K562 (cell line): ENCODE results near the gene EVL. TPM values are rescaled to one million over a fixed set of nuclear protein-coding genes. Genes with fewer than 3 reads are reported as not detected.

ENCODE experiments used
- ATAC-seq: fragments of 200-7000 bp; cut with Tn5 transposase; 3 replicates; pipeline ENCODE4 v1.9.1; 2020; ENCODE audit warnings: moderate library complexity
- BruUV-seq: library from RNA; stranded (reverse); fragments of 400-500 nt; replicated peaks from 2 replicates; lab custom pipeline; 2021; lab: Mats Ljungman, UMichigan
- CTCF ChIA-PET: fragments of 300-600 bp; formaldehyde crosslinking; extraction: SDS; loops from one replicate; lab custom pipeline; 2021; ENCODE audit warnings: low intra/inter-chr PET ratio; lab: Yijun Ruan, JAX
- POLR2A ChIA-PET: fragments of 300-600, 350-650 bp; sonication (Branson Sonifier 250); formaldehyde crosslinking; extraction: SDS; loops from one replicate; lab custom pipeline; 2021; ENCODE audit warnings: antibody characterized with exemption, inconsistent platforms; lab: Yijun Ruan, JAX
- DNase-seq, 4 experiments: peaks; one replicate each; pipeline versions ENCODE4 v3.0.0 to v3.0.0-alpha.2; 2011 to 2018; ENCODE audit warnings: low spot score in 3 of 4, mixed read lengths in 3 of 4; ENCODE audit errors: extremely low read depth in 1 of 4
- FAIRE-seq: peaks from 2 replicates; lab custom pipeline; 2011; peaks lifted over from hg19 to GRCh38; lab: Jason Lieb, UNC
- H2AFZ ChIP-seq: 2 replicates; pipeline ENCODE4 v1.6.0; 2011; ENCODE audit warnings: low read depth, low read length, control low read depth, inconsistent platforms
- H3K27ac ChIP-seq: fragments of 200-600 bp; 3 replicates; pipeline ENCODE4 v1.8.0; 2011; ENCODE audit warnings: low read depth, mild to moderate bottlenecking, control low read depth, inconsistent platforms, low read length, moderate library complexity, mixed read lengths; ENCODE audit errors: extremely low read depth
- H3K27me3 ChIP-seq, 2 experiments: fragments of 300-600 bp in 1 of 2; 2 replicates in 1 of 2; 3 replicates in 1 of 2; pipeline versions ENCODE4 v1.6.0 to v1.8.0; 2011; ENCODE audit warnings: inconsistent platforms in 2 of 2, low read length in 2 of 2, mild to moderate bottlenecking in 1 of 2, mixed read lengths in 1 of 2, moderate library complexity in 1 of 2; ENCODE audit not compliant: control insufficient read depth in 2 of 2, insufficient read depth in 2 of 2
- H3K36me3 ChIP-seq: fragments of 300-600 bp; 3 replicates; pipeline ENCODE4 v1.8.0; 2011; ENCODE audit warnings: mild to moderate bottlenecking, low read length, inconsistent platforms; ENCODE audit not compliant: control insufficient read depth, insufficient read depth
- H3K4me1 ChIP-seq, 2 experiments: fragments of 200-600 bp in 1 of 2; replicated peaks in 1 of 2; 2 replicates in 1 of 2; 3 replicates in 1 of 2; pipeline versions ENCODE4 v1.5.1 to v1.8.0; 2011; ENCODE audit warnings: inconsistent platforms in 2 of 2, low read length in 2 of 2, mild to moderate bottlenecking in 1 of 2, mixed read lengths in 1 of 2, moderate library complexity in 1 of 2; ENCODE audit not compliant: control insufficient read depth in 2 of 2, insufficient read depth in 2 of 2
- H3K4me2 ChIP-seq: 2 replicates; pipeline ENCODE4 v1.6.1; 2011; ENCODE audit warnings: low read length, control low read depth, inconsistent platforms, mixed read lengths; ENCODE audit not compliant: insufficient read depth
- H3K4me3 ChIP-seq: fragments of 200-600 bp; sonication (generic), shearing (Covaris generic); 2 replicates; pipeline ENCODE4 v1.5.1; 2016; ENCODE audit warnings: control low read depth, inconsistent platforms
- H3K79me2 ChIP-seq: fragments of 200-600 bp; 3 replicates; pipeline ENCODE4 v1.8.0; 2011; ENCODE audit warnings: low read length, inconsistent platforms; ENCODE audit not compliant: control insufficient read depth, insufficient read depth
- H3K9ac ChIP-seq, 2 experiments: 2 replicates each; pipeline versions ENCODE4 v1.6.0 to v1.6.1; 2011; ENCODE audit warnings: low read depth in 2 of 2, low read length in 2 of 2, control low read depth in 1 of 2, inconsistent platforms in 1 of 2, mild to moderate bottlenecking in 1 of 2, mixed read lengths in 1 of 2; ENCODE audit not compliant: insufficient read depth in 1 of 2
- H3K9me1 ChIP-seq: one replicate; pipeline ENCODE4 v1.6.0; 2011; ENCODE audit warnings: inconsistent platforms, mild to moderate bottlenecking, low read length, moderate library complexity; ENCODE audit not compliant: control insufficient read depth, insufficient read depth
- H3K9me3 ChIP-seq: replicated peaks from 2 replicates; pipeline ENCODE4 v1.5.1; 2011; ENCODE audit warnings: low read depth, low read length, inconsistent platforms; ENCODE audit not compliant: control insufficient read depth, insufficient read depth
- H4K20me1 ChIP-seq: replicated peaks from 2 replicates; pipeline ENCODE4 v1.6.1; 2011; ENCODE audit warnings: low read length, inconsistent platforms, mixed read lengths; ENCODE audit not compliant: control insufficient read depth, insufficient read depth
- ARID2 ChIP-seq: fragments of 450-650 bp; IDR thresholded peaks from 2 replicates; pipeline ENCODE4 v1.6.1; 2017; ENCODE audit warnings: antibody characterized with exemption, mild to moderate bottlenecking
- DACH1 ChIP-seq: fragments of 450-650 bp; IDR thresholded peaks from 2 replicates; pipeline ENCODE4 v1.6.1; 2018; ENCODE audit not compliant: partially characterized antibody
- EWSR1 ChIP-seq: fragments of 450-650 bp; IDR thresholded peaks from 2 replicates; pipeline ENCODE4 v1.6.1; 2018; ENCODE audit warnings: borderline replicate concordance, mild to moderate bottlenecking, low read depth, moderate library complexity; ENCODE audit not compliant: partially characterized antibody
- GTF2F1 ChIP-seq: IDR thresholded peaks from 2 replicates; pipeline ENCODE4 v1.6.1; 2011; ENCODE audit warnings: low read depth, low read length, improper control_type of control experiment
- HLTF ChIP-seq: fragments of 450-650 bp; IDR thresholded peaks from 2 replicates; pipeline ENCODE4 v1.6.1; 2016
- KAT2B ChIP-seq: IDR thresholded peaks from one replicate; pipeline ENCODE4 v1.6.1; 2012; ENCODE audit warnings: low read depth, mild to moderate bottlenecking, control low read depth, inconsistent platforms, low read length, moderate library complexity
- MAFF ChIP-seq: IDR thresholded peaks from 2 replicates; pipeline ENCODE4 v1.6.1; 2012; ENCODE audit warnings: low read length, improper control_type of control experiment
- NFXL1 ChIP-seq: fragments of 450-650 bp; formaldehyde crosslinking; IDR thresholded peaks from 2 replicates; pipeline ENCODE4 v1.4.0; 2021; ENCODE audit warnings: mild to moderate bottlenecking
- ZKSCAN1 ChIP-seq: fragments of 150-350 bp; IDR thresholded peaks from 2 replicates; pipeline ENCODE4 v1.6.1; 2016; ENCODE audit warnings: low read depth, low read length
- ZNF174 ChIP-seq: fragments of 250-450 bp; sonication (Bioruptor Pico); IDR thresholded peaks from 2 replicates; pipeline ENCODE4 v1.4.0; 2020; ENCODE audit warnings: mild to moderate bottlenecking
- ZNF212 ChIP-seq: fragments of 450-650 bp; formaldehyde crosslinking; IDR thresholded peaks from 2 replicates; pipeline ENCODE4 v1.4.0; 2020; ENCODE audit warnings: mild to moderate bottlenecking
- ZNF696 ChIP-seq: fragments of 250-450 bp; sonication (Bioruptor Pico); conservative IDR thresholded peaks from 2 replicates; pipeline ENCODE4 v1.4.0; 2020; ENCODE audit warnings: mild to moderate bottlenecking, moderate library complexity
- WGBS: fragments of 100-300 bp; shearing (Covaris generic); methylation state at CpG from one replicate; pipeline ENCODE4 v1.1.6; 2016; ENCODE audit warnings: low coverage, mixed read lengths; ENCODE audit not compliant: insufficient coverage; ENCODE audit errors: missing lambda C conversion rate; 5-methylcytosine and 5-hydroxymethylcytosine counted together
- in situ Hi-C: fragments of 300-500 bp; cut with MboI; formaldehyde crosslinking; loops from 4 replicates; pipeline ENCODE4 v1.15.0; 2018; ENCODE audit warnings: inconsistent platforms, mixed read lengths
- intact Hi-C: fragments of 100-400 bp; cut with micrococcal nuclease; formaldehyde crosslinking; loops from 2 replicates; pipeline ENCODE4 v1.14.2; 2022
- polyA plus RNA-seq, 8 experiments: library from polyadenylated mRNA; depleted of rRNA in 4 of 8; stranded (reverse) in 5 of 8; unstranded in 3 of 8; fragments of >200 nt; fragmentation: Nextera tagmentation in 2 of 8; fragmentation: Illumina TruSeq in 1 of 8; extraction: Ambion mirVana in 2 of 8; extraction: Trizol in 1 of 8; gene quantifications; 2 replicates each; pipeline versions ENCODE4 v1.2.1 to v1.2.3, GENCODE V29; 2011 to 2014; ENCODE audit warnings: inconsistent platforms in 1 of 8, missing spikeins in 1 of 8
- total RNA-seq, 7 experiments: library from RNA; depleted of rRNA in 6 of 7; stranded (reverse); fragments of >200 nt in 6 of 7; fragmentation: Illumina TruSeq in 2 of 7; extraction: Trizol in 2 of 7; gene quantifications; 2 replicates each; pipeline versions ENCODE4 v1.2.1 to v1.2.3, GENCODE V29; 2011 to 2021; ENCODE audit warnings: low replicate concordance in 1 of 7
- TF ChIP-seq, protein P1 (sequence below): fragments of 250-450 bp; sonication (Bioruptor Pico); IDR thresholded peaks from 2 replicates; pipeline ENCODE4 v1.6.1; 2021; ENCODE audit warnings: mild to moderate bottlenecking
- TF ChIP-seq, protein P2 (sequence below): sonication (generic); formaldehyde crosslinking; IDR thresholded peaks from 2 replicates; pipeline ENCODE4 v1.8.0; 2022; ENCODE audit warnings: mild to moderate bottlenecking, low read depth, missing genetic modification reagents
- TF ChIP-seq, protein P3 (sequence below): fragments of 250-450 bp; sonication (Bioruptor Pico); IDR thresholded peaks from 2 replicates; pipeline ENCODE4 v1.4.0; 2020
- TF ChIP-seq, protein P4 (sequence below): fragments of 450-650 bp; IDR thresholded peaks from 2 replicates; pipeline ENCODE4 v1.6.1; 2014; ENCODE audit warnings: low read depth, mild to moderate bottlenecking, moderate library complexity, borderline replicate concordance

Gene EVL
- total and polyA plus RNA-seq, 9 of the 15 experiments (the other 6 are each of a cell fraction or from before 2014, with no cell fraction given) = 2.9 to 43.4 (median 23.9) TPM

DNA sequence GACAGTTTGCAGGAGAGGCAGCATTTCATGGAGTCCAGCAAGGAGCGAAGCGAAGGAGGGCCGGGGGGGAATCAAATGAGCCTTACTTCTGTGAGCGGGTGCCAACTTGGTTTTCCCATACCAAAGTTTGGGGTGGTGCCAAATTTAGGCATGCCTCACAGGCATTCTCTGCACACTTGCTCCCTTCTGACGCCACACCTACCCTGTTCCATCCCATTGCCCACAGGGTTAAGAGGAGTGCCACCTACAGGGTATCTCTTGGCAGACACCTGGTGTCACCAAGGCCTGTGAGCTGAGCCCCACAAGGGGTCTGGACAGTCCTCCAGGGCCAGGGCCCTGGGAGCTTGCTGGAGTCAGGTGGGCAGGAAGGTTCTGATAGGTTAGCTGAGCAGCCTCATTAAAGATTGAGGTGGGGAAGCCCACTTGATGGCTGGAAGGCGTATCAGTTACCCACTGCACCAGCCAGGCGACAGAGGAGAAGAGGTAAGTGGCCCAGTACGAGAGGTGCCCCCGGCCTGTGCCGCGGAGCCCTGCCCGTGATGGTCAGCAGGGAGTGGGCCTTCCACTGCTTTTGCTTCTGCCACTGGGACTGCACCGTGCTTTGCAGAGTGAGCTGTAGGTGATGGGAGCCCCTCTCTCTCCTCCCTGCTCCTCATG, 49.0 kb downstream of the EVL start:
- H4K20me1 ChIP-seq = no peaks in the 10 kb centered on the region
- ATAC-seq (no peak), DNase-seq (no peak), FAIRE-seq (no peak)
- intact Hi-C loops = no loop called here
- H3K27me3 ChIP-seq = no peaks in the 10 kb centered on the region
- in situ Hi-C loops = loop anchor here (10.0 kb wide), 1 partner anchor 129 kb away; no protein-coding TSS in a partner anchor
- H3K4me2 ChIP-seq = no peak overlapping the region
- WGBS = 85% methylated on average over 8 of the region's 13 CpGs
- no peak overlapping the region for H3K27ac ChIP-seq
- TF ChIP-seq ZNF696 (CRISPR knock-in tag) (no peak), EWSR1 (no peak), ZNF212 (no peak), MAFF (no peak), ZKSCAN1 (no peak), ARID2 (no peak), HLTF (no peak), ZNF174 (no peak), KAT2B (no peak), DACH1 (no peak), GTF2F1 (no peak), NFXL1 (CRISPR knock-in tag) (no peak)
- TF ChIP-seq, protein P1, sequence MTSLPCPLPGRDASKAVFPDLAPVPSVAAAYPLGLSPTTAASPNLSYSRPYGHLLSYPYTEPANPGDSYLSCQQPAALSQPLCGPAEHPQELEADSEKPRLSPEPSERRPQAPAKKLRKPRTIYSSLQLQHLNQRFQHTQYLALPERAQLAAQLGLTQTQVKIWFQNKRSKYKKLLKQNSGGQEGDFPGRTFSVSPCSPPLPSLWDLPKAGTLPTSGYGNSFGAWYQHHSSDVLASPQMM = no peak
- TF ChIP-seq, protein P2, sequence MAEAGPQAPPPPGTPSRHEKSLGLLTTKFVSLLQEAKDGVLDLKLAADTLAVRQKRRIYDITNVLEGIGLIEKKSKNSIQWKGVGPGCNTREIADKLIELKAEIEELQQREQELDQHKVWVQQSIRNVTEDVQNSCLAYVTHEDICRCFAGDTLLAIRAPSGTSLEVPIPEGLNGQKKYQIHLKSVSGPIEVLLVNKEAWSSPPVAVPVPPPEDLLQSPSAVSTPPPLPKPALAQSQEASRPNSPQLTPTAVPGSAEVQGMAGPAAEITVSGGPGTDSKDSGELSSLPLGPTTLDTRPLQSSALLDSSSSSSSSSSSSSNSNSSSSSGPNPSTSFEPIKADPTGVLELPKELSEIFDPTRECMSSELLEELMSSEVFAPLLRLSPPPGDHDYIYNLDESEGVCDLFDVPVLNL (CRISPR knock-in tag) = no peak
- TF ChIP-seq, protein P3, sequence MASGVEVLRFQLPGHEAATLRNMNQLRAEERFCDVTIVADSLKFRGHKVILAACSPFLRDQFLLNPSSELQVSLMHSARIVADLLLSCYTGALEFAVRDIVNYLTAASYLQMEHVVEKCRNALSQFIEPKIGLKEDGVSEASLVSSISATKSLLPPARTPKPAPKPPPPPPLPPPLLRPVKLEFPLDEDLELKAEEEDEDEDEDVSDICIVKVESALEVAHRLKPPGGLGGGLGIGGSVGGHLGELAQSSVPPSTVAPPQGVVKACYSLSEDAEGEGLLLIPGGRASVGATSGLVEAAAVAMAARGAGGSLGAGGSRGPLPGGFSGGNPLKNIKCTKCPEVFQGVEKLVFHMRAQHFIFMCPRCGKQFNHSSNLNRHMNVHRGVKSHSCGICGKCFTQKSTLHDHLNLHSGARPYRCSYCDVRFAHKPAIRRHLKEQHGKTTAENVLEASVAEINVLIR (CRISPR knock-in tag) = no peak
- TF ChIP-seq, protein P4, sequence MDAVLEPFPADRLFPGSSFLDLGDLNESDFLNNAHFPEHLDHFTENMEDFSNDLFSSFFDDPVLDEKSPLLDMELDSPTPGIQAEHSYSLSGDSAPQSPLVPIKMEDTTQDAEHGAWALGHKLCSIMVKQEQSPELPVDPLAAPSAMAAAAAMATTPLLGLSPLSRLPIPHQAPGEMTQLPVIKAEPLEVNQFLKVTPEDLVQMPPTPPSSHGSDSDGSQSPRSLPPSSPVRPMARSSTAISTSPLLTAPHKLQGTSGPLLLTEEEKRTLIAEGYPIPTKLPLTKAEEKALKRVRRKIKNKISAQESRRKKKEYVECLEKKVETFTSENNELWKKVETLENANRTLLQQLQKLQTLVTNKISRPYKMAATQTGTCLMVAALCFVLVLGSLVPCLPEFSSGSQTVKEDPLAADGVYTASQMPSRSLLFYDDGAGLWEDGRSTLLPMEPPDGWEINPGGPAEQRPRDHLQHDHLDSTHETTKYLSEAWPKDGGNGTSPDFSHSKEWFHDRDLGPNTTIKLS = no peak
- no peak overlapping the region for H3K4me3 ChIP-seq
- ChIA-PET POLR2A (interaction anchor here (0.6 kb wide), 1 partner anchor 11 kb away, joined by 4 read pairs; no protein-coding TSS in a partner anchor), CTCF (no interaction called here)
- BruUV-seq = no TSS peak
- H3K79me2 ChIP-seq = no peaks in the 10 kb centered on the region
- no peak overlapping the region for H3K9ac ChIP-seq
- H2AFZ ChIP-seq = no peak overlapping the region
- H3K9me1 ChIP-seq = no peaks in the 10 kb centered on the region
- no peaks in the 10 kb centered on the region for H3K9me3 ChIP-seq
- H3K36me3 ChIP-seq = peaks cover 3% of the 10 kb centered on the region; the same call in 1 of the 3 replicates
- H3K4me1 ChIP-seq = no peaks in the 10 kb centered on the region; a peak in 1 of 5 replicates
